Measurements from ENCODE around the gene CNBP. TPM values are rescaled to one million over a fixed set of nuclear protein-coding genes. Genes with fewer than 3 reads are reported as not detected.
A peak's percentile ranks its signal among the peaks of the same experiment; 100 is the strongest.

CNBP gene
- total and polyA plus RNA-seq, 2 of the 13 experiments (the other 11 are each of a cell fraction or from before 2014, with no cell fraction given): 282 to 354 TPM

DNA sequence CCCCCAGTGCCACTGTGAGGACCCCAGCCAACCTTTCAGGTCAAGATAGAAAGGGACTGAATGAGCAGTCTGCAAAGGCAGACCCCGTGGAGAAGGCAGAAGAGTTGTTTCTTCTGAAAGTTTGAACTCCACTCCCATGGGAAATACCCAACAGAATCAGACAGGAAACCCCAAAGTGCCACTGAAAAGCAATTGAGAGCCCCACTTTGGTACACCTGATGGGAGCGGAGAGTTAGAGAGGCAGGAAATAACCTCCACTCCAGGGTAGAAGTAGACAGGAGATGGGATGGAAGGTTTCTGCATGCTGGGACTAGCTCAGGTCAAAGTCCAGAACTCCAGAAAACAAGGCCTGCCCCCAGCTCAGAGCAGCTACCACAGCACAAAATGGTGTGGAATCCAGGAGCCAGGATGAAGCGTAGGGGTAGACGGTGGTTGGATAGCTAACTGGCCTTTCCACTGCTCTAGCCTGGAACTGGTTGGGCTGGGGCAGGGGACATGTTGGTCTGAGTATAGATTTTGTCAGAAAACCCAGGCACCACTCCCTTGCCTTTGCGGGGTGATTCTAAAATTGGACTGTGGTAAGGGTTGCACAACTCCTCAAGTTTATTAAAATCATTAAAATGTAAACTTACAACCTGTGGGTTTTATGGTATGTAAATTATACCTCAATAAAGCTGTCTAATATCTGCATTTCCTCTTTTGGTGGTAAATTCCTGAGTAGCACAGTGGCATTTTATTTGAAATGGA lies 60.2 kb downstream of the CNBP start (continued):
- TF ChIP-seq ELF1 (CRISPR knock-in tag; IDR thresholded peaks at IDR 0.05): peak; percentile 27; the same call in 1 of the 2 replicates
- TF ChIP-seq, protein P1, sequence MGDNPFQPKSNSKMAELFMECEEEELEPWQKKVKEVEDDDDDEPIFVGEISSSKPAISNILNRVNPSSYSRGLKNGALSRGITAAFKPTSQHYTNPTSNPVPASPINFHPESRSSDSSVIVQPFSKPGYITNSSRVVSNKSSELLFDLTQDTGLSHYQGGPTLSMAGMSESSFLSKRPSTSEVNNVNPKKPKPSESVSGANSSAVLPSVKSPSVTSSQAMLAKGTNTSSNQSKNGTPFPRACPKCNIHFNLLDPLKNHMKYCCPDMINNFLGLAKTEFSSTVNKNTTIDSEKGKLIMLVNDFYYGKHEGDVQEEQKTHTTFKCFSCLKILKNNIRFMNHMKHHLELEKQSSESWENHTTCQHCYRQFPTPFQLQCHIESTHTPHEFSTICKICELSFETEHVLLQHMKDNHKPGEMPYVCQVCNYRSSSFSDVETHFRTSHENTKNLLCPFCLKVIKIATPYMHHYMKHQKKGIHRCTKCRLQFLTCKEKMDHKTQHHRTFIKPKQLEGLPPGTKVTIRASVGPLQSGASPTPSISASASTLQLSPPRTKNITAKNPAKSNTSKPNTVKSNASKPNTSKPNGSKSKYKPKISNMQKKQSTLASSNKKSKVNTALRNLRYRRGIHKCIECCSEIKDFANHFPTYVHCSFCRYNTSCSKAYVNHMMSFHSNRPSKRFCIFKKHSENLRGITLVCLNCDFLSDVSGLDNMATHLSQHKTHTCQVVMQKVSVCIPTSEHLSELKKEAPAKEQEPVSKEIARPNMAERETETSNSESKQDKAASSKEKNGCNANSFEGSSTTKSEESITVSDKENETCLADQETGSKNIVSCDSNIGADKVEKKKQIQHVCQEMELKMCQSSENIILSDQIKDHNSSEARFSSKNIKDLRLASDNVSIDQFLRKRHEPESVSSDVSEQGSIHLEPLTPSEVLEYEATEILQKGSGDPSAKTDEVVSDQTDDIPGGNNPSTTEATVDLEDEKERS (CRISPR knock-in tag; IDR thresholded peaks at IDR 0.05): no peak
- TF ChIP-seq, protein P2, sequence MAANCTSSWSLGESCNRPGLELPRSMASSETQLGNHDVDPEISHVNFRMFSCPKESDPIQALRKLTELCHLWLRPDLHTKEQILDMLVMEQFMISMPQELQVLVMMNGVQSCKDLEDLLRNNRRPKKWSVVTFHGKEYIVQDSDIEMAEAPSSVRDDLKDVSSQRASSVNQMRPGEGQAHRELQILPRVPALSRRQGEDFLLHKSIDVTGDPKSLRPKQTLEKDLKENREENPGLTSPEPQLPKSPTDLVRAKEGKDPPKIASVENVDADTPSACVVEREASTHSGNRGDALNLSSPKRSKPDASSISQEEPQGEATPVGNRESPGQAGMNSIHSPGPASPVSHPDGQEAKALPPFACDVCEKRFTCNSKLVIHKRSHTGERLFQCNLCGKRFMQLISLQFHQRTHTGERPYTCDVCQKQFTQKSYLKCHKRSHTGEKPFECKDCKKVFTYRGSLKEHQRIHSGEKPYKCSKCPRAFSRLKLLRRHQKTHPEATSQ (CRISPR knock-in tag; IDR thresholded peaks at IDR 0.05; ENCODE audit: borderline replicate concordance): no peak
- TF ChIP-seq ZNF567 (CRISPR knock-in tag; IDR thresholded peaks at IDR 0.05; ENCODE audit: borderline replicate concordance): no peak
- TF ChIP-seq, protein P3, sequence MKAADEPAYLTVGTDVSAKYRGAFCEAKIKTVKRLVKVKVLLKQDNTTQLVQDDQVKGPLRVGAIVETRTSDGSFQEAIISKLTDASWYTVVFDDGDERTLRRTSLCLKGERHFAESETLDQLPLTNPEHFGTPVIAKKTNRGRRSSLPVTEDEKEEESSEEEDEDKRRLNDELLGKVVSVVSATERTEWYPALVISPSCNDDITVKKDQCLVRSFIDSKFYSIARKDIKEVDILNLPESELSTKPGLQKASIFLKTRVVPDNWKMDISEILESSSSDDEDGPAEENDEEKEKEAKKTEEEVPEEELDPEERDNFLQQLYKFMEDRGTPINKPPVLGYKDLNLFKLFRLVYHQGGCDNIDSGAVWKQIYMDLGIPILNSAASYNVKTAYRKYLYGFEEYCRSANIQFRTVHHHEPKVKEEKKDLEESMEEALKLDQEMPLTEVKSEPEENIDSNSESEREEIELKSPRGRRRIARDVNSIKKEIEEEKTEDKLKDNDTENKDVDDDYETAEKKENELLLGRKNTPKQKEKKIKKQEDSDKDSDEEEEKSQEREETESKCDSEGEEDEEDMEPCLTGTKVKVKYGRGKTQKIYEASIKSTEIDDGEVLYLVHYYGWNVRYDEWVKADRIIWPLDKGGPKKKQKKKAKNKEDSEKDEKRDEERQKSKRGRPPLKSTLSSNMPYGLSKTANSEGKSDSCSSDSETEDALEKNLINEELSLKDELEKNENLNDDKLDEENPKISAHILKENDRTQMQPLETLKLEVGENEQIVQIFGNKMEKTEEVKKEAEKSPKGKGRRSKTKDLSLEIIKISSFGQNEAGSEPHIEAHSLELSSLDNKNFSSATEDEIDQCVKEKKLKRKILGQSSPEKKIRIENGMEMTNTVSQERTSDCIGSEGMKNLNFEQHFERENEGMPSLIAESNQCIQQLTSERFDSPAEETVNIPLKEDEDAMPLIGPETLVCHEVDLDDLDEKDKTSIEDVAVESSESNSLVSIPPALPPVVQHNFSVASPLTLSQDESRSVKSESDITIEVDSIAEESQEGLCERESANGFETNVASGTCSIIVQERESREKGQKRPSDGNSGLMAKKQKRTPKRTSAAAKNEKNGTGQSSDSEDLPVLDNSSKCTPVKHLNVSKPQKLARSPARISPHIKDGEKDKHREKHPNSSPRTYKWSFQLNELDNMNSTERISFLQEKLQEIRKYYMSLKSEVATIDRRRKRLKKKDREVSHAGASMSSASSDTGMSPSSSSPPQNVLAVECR (CRISPR knock-in tag; IDR thresholded peaks at IDR 0.05; ENCODE audit: borderline replicate concordance): peak; percentile 26; the same call in 1 of the 2 replicates
- TF ChIP-seq ZNF350 (CRISPR knock-in tag; IDR thresholded peaks at IDR 0.05; ENCODE audit: borderline replicate concordance, low read depth): no peak
- TF ChIP-seq, protein P4, sequence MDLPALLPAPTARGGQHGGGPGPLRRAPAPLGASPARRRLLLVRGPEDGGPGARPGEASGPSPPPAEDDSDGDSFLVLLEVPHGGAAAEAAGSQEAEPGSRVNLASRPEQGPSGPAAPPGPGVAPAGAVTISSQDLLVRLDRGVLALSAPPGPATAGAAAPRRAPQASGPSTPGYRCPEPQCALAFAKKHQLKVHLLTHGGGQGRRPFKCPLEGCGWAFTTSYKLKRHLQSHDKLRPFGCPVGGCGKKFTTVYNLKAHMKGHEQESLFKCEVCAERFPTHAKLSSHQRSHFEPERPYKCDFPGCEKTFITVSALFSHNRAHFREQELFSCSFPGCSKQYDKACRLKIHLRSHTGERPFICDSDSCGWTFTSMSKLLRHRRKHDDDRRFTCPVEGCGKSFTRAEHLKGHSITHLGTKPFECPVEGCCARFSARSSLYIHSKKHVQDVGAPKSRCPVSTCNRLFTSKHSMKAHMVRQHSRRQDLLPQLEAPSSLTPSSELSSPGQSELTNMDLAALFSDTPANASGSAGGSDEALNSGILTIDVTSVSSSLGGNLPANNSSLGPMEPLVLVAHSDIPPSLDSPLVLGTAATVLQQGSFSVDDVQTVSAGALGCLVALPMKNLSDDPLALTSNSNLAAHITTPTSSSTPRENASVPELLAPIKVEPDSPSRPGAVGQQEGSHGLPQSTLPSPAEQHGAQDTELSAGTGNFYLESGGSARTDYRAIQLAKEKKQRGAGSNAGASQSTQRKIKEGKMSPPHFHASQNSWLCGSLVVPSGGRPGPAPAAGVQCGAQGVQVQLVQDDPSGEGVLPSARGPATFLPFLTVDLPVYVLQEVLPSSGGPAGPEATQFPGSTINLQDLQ (CRISPR knock-in tag; IDR thresholded peaks at IDR 0.05): no peak
- peak; percentile 54; the same call in 1 of the 2 replicates for TF ChIP-seq ZNF557 (CRISPR knock-in tag; IDR thresholded peaks at IDR 0.05)
- TF ChIP-seq ZBTB38 (CRISPR knock-in tag; IDR thresholded peaks at IDR 0.05): 0 out of 2 replicates have a peak, but pooled peaks have one; percentile 38
- no peak for TF ChIP-seq GTF3A (CRISPR knock-in tag; conservative IDR thresholded peaks at IDR 0.05)
- no peak for TF ChIP-seq RFXANK (CRISPR knock-in tag; IDR thresholded peaks at IDR 0.05)
- no peak for TF ChIP-seq CREB1 (IDR thresholded peaks at IDR 0.05)
- TF ChIP-seq CREB1 (CRISPR knock-in tag; IDR thresholded peaks at IDR 0.05): no peak
- TF ChIP-seq ZNF776 (CRISPR knock-in tag; IDR thresholded peaks at IDR 0.05): no peak
- TF ChIP-seq, protein P5, sequence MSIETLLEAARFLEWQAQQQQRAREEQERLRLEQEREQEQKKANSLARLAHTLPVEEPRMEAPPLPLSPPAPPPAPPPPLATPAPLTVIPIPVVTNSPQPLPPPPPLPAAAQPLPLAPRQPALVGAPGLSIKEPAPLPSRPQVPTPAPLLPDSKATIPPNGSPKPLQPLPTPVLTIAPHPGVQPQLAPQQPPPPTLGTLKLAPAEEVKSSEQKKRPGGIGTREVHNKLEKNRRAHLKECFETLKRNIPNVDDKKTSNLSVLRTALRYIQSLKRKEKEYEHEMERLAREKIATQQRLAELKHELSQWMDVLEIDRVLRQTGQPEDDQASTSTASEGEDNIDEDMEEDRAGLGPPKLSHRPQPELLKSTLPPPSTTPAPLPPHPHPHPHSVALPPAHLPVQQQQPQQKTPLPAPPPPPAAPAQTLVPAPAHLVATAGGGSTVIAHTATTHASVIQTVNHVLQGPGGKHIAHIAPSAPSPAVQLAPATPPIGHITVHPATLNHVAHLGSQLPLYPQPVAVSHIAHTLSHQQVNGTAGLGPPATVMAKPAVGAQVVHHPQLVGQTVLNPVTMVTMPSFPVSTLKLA (IDR thresholded peaks at IDR 0.05): no peak
- no peak; the same call in 1 of the 2 replicates for TF ChIP-seq ZNF263 (CRISPR knock-in tag; IDR thresholded peaks at IDR 0.05)

All from HepG2 (cell line).